GM10266 (cell line): Measurements from ENCODE around the gene CAPN5.

ENCODE experiments used
- DNase-seq: peaks from one replicate; pipeline ENCODE4 v3.0.0; 2012; ENCODE audit errors: extremely low spot score
- TF ChIP-seq, protein P1 (sequence below): IDR thresholded peaks from 2 replicates; pipeline ENCODE4 v1.5.1; 2012; ENCODE audit warnings: mild to moderate bottlenecking, low read depth; ENCODE audit not compliant: control insufficient read depth, insufficient read depth; ENCODE audit errors: missing control alignments

CAPN5 gene

DNA sequence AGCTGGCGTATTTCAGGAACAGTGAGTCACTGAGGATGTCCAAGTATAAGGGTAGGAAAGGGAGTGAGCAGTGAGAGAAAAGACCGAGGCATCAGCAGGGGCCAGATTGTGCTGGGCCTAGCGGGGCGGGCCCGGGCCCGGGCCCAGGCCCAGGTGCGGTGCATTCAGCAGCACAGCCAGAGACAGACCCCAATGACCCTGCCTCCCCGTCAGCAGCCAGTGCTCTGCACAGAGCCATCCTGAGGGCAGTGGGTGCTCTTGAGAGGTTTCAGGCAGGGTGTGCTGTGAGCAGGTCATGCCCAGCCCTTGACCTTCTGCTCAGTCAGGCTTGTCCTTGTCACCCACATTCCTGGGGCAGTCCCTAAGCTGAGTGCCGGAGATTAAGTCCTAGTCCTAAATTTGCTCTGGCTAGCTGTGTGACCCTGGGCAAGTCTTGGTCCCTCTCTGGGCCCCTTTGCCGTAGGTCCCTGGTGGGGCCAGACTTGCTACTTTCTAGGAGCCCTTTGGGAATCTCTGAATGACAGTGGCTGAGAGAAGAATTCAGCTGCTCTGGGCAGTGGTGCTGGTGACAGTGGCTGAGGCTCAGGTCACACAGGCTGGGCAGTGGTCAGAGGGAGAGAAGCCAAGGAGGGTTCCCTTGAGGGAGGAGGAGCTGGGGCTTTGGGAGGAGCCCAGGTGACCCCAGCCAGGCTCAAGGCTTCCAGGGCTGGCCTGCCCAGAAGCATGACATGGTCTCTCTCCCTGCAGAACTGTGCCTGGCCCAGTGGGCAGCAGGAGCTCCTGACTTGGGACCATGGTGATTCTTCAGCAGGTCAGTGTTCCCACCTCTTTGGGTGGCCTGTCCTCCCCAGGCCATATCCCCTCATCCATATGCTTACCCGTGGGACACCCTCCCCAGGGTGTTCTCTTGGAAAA, 63.3 kb downstream of the CAPN5 start:
- no peak for DNase-seq
- TF ChIP-seq, protein P1, sequence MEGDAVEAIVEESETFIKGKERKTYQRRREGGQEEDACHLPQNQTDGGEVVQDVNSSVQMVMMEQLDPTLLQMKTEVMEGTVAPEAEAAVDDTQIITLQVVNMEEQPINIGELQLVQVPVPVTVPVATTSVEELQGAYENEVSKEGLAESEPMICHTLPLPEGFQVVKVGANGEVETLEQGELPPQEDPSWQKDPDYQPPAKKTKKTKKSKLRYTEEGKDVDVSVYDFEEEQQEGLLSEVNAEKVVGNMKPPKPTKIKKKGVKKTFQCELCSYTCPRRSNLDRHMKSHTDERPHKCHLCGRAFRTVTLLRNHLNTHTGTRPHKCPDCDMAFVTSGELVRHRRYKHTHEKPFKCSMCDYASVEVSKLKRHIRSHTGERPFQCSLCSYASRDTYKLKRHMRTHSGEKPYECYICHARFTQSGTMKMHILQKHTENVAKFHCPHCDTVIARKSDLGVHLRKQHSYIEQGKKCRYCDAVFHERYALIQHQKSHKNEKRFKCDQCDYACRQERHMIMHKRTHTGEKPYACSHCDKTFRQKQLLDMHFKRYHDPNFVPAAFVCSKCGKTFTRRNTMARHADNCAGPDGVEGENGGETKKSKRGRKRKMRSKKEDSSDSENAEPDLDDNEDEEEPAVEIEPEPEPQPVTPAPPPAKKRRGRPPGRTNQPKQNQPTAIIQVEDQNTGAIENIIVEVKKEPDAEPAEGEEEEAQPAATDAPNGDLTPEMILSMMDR = no peak

DNA sequence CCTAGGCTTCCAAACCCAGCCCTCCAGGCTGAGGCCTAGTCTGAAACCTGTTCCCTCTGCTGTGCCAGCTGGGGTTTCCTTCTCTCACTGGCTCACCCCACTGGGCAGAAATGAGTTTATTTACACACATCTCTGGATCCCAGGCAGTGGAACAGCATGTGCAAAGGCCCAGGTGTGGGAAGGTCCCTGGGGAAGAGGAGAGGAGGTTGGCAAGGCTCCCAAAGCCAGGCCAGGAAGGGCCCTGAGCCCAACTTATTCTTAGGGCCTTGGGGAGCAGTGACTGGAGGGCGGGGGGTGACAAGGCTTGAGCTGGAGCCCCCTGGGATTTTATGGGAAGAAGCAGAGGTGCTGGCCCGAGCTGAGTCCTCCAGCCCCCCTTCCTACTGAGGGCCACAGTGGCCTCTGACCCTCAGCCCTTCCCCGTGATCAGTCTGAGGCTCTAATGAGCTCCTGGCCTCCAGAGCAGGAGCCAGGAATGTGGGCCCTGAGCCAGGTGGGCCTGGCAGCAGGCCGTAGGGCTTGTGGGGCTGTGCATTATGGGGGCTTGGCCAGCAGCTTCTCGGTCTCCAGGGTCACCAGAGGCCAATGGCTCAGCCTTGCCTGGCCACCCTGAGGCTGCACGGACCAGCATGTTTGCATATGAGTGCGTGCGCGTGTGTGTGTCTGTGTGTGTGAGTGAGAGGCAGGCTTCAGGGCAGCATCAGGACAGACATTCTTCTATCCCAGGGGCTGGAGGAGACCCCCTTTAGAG, 64.2 kb downstream of the CAPN5 start:
- no peak for DNase-seq
- TF ChIP-seq, protein P1 = no peak

DNA sequence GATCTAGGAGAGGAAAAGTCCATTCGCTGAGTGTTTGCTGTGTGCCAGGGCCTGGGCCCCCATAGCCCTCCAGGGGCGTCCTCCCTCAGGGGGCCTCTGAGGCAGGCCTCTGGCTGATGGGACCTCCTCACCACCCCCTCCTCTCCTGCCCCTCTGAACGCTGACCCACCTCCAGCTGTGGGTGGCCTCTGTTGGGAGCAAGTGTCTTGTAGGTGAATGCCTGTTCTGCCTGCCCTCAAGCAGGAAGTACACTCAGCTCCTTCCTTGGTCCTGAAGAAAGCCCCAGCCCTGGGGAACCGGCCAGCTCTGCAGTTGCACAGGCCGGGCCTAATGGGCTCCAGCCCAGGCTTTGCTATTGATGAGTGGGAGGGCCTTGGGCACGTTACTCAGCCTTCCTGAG, 64.8 kb downstream of the CAPN5 start:
- TF ChIP-seq, protein P1 = no peak
- DNase-seq = no peak

DNA sequence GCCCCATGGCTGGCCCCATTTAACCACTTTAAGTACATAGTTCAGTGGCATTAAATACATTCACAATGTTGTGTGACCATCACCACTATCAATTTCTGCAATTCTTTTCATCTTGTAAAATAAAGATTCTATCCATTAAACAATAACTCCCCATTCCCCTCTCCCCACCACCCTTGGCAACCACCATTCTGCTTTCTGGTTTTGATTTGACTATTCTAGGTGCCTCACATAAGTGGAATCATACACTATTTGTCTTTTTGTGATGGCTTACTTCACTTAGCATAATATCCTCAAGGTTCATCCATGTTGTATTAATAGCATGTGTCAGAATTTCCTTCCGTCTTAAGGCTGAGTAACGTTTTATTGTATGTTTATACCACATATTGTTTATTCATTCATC, 68.3 kb downstream of the CAPN5 start:
- DNase-seq = no peak
- TF ChIP-seq, protein P1 = no peak

DNA sequence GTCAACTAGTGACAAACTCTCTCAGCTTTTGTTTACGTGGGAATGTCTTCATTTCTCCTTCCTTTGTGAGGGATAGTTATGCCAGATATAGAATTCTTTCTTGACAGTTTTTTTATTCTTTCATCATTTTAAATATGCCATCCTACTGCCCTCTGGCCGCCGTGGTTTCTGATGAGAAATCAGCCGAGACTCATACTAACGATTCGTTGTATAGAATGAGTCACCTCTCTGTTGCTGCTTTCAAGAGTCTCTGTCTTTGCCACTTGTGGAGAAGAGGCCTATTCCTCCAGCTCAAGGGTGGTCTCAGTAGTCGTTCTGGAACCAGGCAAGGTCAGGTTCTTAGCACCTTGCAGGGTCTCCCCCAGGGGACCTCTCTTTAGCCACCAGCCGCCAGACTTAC, 69.3 kb downstream of the CAPN5 start:
- DNase-seq = no peak
- TF ChIP-seq, protein P1 = no peak

GRCh38 chr11:77136784-77137420, 70.1 kb downstream of the CAPN5 start:
- TF ChIP-seq, protein P1 = no peak
- DNase-seq = no peak
